DND-41 (cell line): ENCODE measurements around the gene RPGRIP1L.

Experiments
- ATAC-seq: fragments of 200-7000 bp; cut with Tn5 transposase; 3 replicates; pipeline ENCODE4 v1.9.1; 2021; ENCODE audit warnings: low read depth; ENCODE audit not compliant: insufficient read depth
- DNase-seq: peaks from one replicate; pipeline ENCODE4 v3.0.0-alpha.2; 2020
- H2AFZ ChIP-seq: 2 replicates; pipeline ENCODE4 v1.6.0; 2012; ENCODE audit warnings: low read depth, low read length
- H3K27ac ChIP-seq: 2 replicates; pipeline ENCODE4 v1.5.1; 2012; ENCODE audit warnings: low read length, inconsistent platforms
- H3K27me3 ChIP-seq: fragments of 200-600 bp; sonication (generic); 2 replicates; pipeline ENCODE4 v1.6.0; 2012; ENCODE audit warnings: low read length, mild to moderate bottlenecking, inconsistent platforms; ENCODE audit not compliant: insufficient read depth, poor library complexity
- H3K36me3 ChIP-seq: 2 replicates; pipeline ENCODE4 v1.5.1; 2012; ENCODE audit warnings: low read length, inconsistent platforms; ENCODE audit not compliant: insufficient read depth
- H3K4me1 ChIP-seq: 2 replicates; pipeline ENCODE4 v1.5.1; 2012; ENCODE audit warnings: mild to moderate bottlenecking, low read length; ENCODE audit not compliant: insufficient read depth
- H3K4me2 ChIP-seq: 2 replicates; pipeline ENCODE4 v1.6.0; 2012; ENCODE audit warnings: mild to moderate bottlenecking, moderate library complexity, low read length, inconsistent platforms; ENCODE audit not compliant: insufficient read depth
- H3K4me3 ChIP-seq, 2 experiments: fragments of 200-600 bp in 1 of 2; shearing (Covaris generic) in 1 of 2; 2 replicates each; pipeline ENCODE4 v1.5.1; 2012 to 2016; ENCODE audit warnings: inconsistent platforms in 2 of 2, low read length in 2 of 2, mild to moderate bottlenecking in 2 of 2, low read depth in 1 of 2, moderate library complexity in 1 of 2
- H3K79me2 ChIP-seq: 2 replicates; pipeline ENCODE4 v1.6.0; 2012; ENCODE audit warnings: low read length, inconsistent platforms; ENCODE audit not compliant: insufficient read depth
- H3K9ac ChIP-seq: 2 replicates; pipeline ENCODE4 v1.6.0; 2012; ENCODE audit warnings: low read depth, mild to moderate bottlenecking, inconsistent platforms, low read length, moderate library complexity
- H3K9me3 ChIP-seq: 2 replicates; pipeline ENCODE4 v1.5.1; 2012; ENCODE audit warnings: low read length, moderate library complexity, mild to moderate bottlenecking, inconsistent platforms; ENCODE audit not compliant: insufficient read depth, severe bottlenecking
- H4K20me1 ChIP-seq: 2 replicates; pipeline ENCODE4 v1.6.0; 2012; ENCODE audit warnings: low read length; ENCODE audit not compliant: insufficient read depth
- CTCF ChIP-seq: IDR thresholded peaks from 2 replicates; pipeline ENCODE4 v1.5.1; 2012; ENCODE audit warnings: borderline replicate concordance, low read length, moderate library complexity, mild to moderate bottlenecking; ENCODE audit not compliant: poor library complexity, severe bottlenecking; ENCODE audit errors: extremely low read depth
- EZH2 ChIP-seq: IDR thresholded peaks from 3 replicates; pipeline ENCODE4 v1.6.1; 2012; ENCODE audit warnings: borderline replicate concordance, low read depth, mild to moderate bottlenecking, moderate library complexity, low read length, inconsistent platforms; ENCODE audit not compliant: severe bottlenecking

The RPGRIP1L gene

GRCh38 chr16:53581784-53582183 lies 121.9 kb downstream of the RPGRIP1L start:
- H3K4me1 ChIP-seq, result no peaks in the 10 kb centered on the region
- H3K79me2 ChIP-seq, result no peaks in the 10 kb centered on the region
- H4K20me1 ChIP-seq, result no peaks in the 10 kb centered on the region
- no peaks in the 10 kb centered on the region for H3K27me3 ChIP-seq
- no peak overlapping the region for H3K9ac ChIP-seq
- no peaks in the 10 kb centered on the region for H3K9me3 ChIP-seq
- H3K4me3 ChIP-seq, result no peak overlapping the region
- DNase-seq (no peak), ATAC-seq (no peak)
- no peaks in the 10 kb centered on the region for H3K36me3 ChIP-seq
- no peak overlapping the region; the same call in 1 of the 2 replicates for H2AFZ ChIP-seq
- TF ChIP-seq EZH2 (no peak), CTCF (no peak)
- H3K4me2 ChIP-seq, result no peak overlapping the region
- no peak overlapping the region for H3K27ac ChIP-seq

GRCh38 chr16:53580038-53580802 lies 123.4 kb downstream of the RPGRIP1L start:
- Histone ChIP-seq H3K27ac (no peak overlapping the region), H3K36me3 (no peaks in the 10 kb centered on the region), H3K4me1 (no peaks in the 10 kb centered on the region), H3K9ac (no peak overlapping the region), H3K4me2 (no peak overlapping the region), H3K9me3 (no peaks in the 10 kb centered on the region), H3K4me3 (no peak overlapping the region), H2AFZ (no peak overlapping the region), H4K20me1 (no peaks in the 10 kb centered on the region), H3K27me3 (no peaks in the 10 kb centered on the region), H3K79me2 (no peaks in the 10 kb centered on the region)
- ATAC-seq (no peak), DNase-seq (no peak)
- no peak for TF ChIP-seq CTCF
- TF ChIP-seq EZH2, result no peak

- H3K36me3 ChIP-seq, result no peaks in the 10 kb centered on the region
- no peak overlapping the region for H3K27ac ChIP-seq
- no peaks in the 10 kb centered on the region for H4K20me1 ChIP-seq
- no peaks in the 10 kb centered on the region for H3K4me1 ChIP-seq
- H3K4me2 ChIP-seq, result no peak overlapping the region
- no peaks in the 10 kb centered on the region for H3K27me3 ChIP-seq
- no peak for TF ChIP-seq EZH2
- no peak for TF ChIP-seq CTCF
- H3K9ac ChIP-seq, result no peak overlapping the region
- no peak overlapping the region for H3K4me3 ChIP-seq
- H2AFZ ChIP-seq, result no peak overlapping the region
- DNase-seq (no peak), ATAC-seq (no peak)
- H3K79me2 ChIP-seq, result no peaks in the 10 kb centered on the region
- H3K9me3 ChIP-seq, result peaks cover 6% of the 10 kb centered on the region
Observed at GRCh38 chr16:53576904-53577303, 126.8 kb downstream of the RPGRIP1L start.

DNA sequence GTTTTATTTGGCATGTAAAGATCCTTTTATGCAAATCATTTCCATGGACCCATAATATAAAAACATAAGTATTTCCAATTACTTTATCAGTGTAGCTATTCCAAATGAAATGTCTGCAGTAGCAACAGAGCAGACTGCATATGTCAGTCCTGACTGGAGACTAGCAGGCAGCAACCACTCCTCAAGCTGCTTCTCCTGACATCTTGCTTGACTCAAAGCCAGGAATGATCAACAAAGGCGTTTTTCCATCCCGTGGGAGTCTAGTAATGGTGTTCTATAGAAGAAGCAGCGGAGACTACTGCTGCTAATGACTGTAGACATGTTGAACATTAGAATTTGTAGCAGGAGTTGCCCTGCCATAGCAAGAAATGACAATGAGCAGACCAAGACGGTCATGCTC lies 127.4 kb downstream of the RPGRIP1L start:
- no peaks in the 10 kb centered on the region for H3K27me3 ChIP-seq
- DNase-seq (no peak), ATAC-seq (no peak)
- H4K20me1 ChIP-seq, result no peaks in the 10 kb centered on the region
- no peaks in the 10 kb centered on the region for H3K36me3 ChIP-seq
- peaks cover 12% of the 10 kb centered on the region for H3K9me3 ChIP-seq
- H3K27ac ChIP-seq, result no peak overlapping the region
- no peaks in the 10 kb centered on the region for H3K4me1 ChIP-seq
- no peaks in the 10 kb centered on the region for H3K79me2 ChIP-seq
- no peak overlapping the region for H3K4me2 ChIP-seq
- no peak overlapping the region for H2AFZ ChIP-seq
- no peak overlapping the region for H3K9ac ChIP-seq
- no peak overlapping the region for H3K4me3 ChIP-seq
- no peak for TF ChIP-seq EZH2
- no peak for TF ChIP-seq CTCF
